LNCaP clone FGC (cell line): ENCODE results near the gene DNAJB2.

Source experiments
- DNase-seq: peaks from one replicate; pipeline ENCODE4 v3.0.0-alpha.2; 2011; ENCODE audit warnings: low read depth
- H3K4me3 ChIP-seq: 2 replicates; pipeline ENCODE4 v1.5.1; 2011; ENCODE audit warnings: mild to moderate bottlenecking, low read depth, low read length, control low read depth
- CTCF ChIP-seq: IDR thresholded peaks from 2 replicates; pipeline ENCODE4 v1.5.1; 2012; ENCODE audit warnings: mild to moderate bottlenecking; ENCODE audit not compliant: control insufficient read depth, insufficient read depth; ENCODE audit errors: extremely low read depth

DNAJB2 gene

GRCh38 chr2:219331560-219332213 is 52.5 kb downstream of the DNAJB2 start:
- no peak for DNase-seq
- no peak overlapping the region for H3K4me3 ChIP-seq
- no peak for TF ChIP-seq CTCF

GRCh38 chr2:219332542-219332941 is 53.4 kb downstream of the DNAJB2 start, which contains the start of gene RESP18:
RESP18 (minus strand) TSS chr2:219332744.
- no peak for TF ChIP-seq CTCF
- no peak within 1 kb of the TSS for H3K4me3 ChIP-seq
- DNase-seq, result no peak

GRCh38 chr2:219334076-219334475 is 54.9 kb downstream of the DNAJB2 start:
- TF ChIP-seq CTCF, result no peak
- no peak for DNase-seq
- H3K4me3 ChIP-seq, result no peak overlapping the region

- no peak for DNase-seq
- no peak for TF ChIP-seq CTCF
- no peak overlapping the region for H3K4me3 ChIP-seq
These were observed 56.2 kb downstream of the DNAJB2 start for GRCh38 chr2:219335373-219335786.
